CD4-positive, alpha-beta T cell treated with Interleukin-12 subunit alpha and Interleukin-12 subunit beta, for 1 hour (primary cell): ENCODE results near the gene PCNX2.
"Not testable (repeated sequence)": the region's sequence is repeated elsewhere in the genome, so short reads cannot be mapped to it uniquely, and the experiment has no call there.

Experiments
- DNase-seq: peaks from one replicate; pipeline ENCODE4 v3.0.0-alpha.2; 2020

PCNX2 gene

GRCh38 chr1:233144434-233144833 is 151.1 kb downstream of the PCNX2 start:
- no peak for DNase-seq

DNA sequence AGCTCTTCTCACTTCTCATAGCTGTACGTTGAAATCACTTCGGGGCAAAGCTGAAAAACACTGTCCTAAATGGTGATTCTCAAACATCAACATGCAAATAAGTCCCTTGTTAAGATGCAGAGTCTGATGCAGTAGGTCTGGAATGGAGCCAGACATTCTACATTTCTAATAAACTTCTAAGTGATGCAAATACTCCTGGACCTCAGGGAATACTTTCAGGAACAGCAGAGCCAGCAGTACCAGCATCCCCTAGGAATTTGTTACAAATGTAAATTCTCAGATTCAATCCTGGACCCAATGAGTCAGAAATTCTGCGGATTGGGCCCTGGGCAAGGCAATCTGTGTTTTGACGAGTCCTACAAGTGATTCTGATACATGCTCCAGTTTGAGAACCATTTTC is 152.3 kb downstream of the PCNX2 start:
- no peak for DNase-seq

- DNase-seq = no peak
Measured at GRCh38 chr1:233140974-233141373, 154.6 kb downstream of the PCNX2 start.

DNA sequence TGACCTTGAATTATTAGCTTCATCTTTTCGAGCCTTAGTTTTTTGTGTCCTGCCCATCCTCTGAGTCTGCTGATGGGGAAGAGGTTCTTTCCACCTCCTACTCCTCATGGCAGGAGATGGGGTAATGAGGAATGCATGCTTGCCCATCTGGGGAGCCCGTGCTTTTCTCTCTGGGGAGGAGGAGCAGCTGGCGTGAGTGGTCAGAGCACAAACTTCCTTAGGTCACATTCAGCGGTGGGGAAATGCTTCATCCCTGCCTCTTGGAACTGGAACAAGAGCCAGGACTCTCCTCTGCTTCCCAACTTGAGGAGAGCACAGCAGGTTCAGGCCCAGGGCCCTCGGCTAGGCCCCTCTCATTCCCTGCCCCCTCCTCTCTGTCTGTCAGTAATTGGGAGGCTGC is 155.0 kb downstream of the PCNX2 start:
- DNase-seq = no peak

GRCh38 chr1:233138788-233139585 is 156.5 kb downstream of the PCNX2 start:
- DNase-seq = no peak

- DNase-seq = no peak
Measured at GRCh38 chr1:233135833-233136232, 159.7 kb downstream of the PCNX2 start.

GRCh38 chr1:233132445-233132844 is 163.1 kb downstream of the PCNX2 start:
- DNase-seq = no peak

DNA sequence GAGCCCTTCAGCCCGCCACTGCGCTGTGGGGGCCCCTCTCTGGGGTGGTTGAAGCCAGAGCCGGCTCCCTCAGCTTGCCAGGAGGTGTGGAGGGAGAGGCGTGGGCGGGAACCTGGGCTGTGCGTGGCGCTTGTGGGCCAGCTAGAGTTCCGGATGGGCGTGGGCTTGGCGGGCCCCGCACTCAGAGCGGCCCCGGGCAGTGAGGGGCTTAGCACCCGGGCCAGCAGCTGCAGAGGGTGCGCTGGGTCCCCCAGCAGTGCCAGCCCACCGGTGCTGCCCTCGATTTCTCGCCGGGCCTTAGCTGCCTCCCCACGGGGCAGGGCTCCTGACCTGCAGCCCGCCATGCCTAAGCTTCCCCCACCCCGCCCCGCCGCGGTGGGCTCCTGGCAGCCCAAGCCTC is 166.5 kb downstream of the PCNX2 start:
- DNase-seq = not testable (repeated sequence)

GRCh38 chr1:233127157-233127556 is 168.4 kb downstream of the PCNX2 start:
- no peak for DNase-seq

GRCh38 chr1:233122779-233123178 is 172.7 kb downstream of the PCNX2 start:
- DNase-seq = no peak

DNA sequence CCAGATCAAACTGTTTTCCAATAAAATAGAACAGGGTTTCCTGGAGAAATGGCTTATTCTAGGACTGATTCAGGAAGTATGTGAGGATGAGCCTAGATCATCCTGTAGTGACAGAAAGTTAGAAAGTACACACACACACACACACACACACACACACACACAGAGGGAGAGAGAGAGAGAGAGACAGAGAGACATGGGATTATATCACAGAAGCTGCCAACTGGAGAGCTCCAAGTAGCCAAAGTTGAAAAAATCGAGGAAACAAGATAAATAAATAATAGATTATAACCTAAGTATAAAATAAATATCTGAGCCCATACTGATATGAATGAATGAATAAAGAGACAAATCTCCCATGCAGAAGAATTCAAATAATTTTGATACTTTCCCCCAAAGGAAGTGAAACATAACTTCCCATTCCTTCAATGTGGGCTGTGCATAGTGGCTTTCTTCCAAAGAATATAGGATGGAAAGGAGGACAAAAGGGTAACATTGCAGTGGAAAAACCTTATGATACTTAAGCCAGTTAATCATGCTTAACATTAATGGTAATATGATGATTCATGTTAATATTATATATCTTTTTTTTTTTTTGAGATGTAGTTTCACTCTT is 173.5 kb downstream of the PCNX2 start:
- DNase-seq = no peak

DNA sequence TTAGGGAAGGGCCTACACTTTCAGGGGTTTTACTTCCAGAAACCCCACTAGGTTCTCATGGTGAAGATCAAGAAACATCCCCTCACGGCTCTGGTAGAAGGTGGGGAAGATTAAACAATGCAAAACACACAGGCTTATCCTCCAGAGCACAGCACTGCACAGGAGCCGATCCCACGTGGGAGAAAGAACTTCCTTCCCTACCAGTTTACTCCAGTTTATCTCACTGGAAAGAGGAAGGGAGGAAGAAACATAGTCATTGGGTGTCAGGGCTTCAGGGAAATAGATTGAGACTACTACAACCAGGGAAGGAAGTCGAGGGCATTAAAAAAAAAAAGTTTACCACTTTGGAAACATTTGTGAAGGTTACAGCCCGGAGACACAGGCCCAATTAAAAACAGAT is 180.7 kb downstream of the PCNX2 start:
- DNase-seq = no peak

DNA sequence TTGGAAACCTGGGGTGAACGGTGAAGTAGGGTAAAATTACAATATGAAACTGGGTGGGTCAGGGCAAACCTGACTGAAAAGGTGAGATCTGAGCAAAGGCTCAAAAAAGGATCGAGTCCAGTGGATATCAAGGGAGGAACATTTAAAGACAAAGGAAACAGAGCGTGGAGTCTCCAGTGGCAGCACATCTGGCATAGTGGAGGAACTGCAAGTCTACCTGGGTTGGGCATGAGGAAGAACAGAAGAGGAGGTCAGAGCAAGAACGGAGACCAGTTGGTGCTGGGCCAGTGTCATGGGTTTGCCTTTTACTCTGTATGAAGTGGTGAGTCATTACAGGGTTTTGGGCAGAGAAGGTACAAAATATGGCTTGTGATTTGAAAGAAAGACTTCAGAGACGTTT is 181.4 kb downstream of the PCNX2 start:
- DNase-seq = no peak

GRCh38 chr1:233113009-233113879 is 182.3 kb downstream of the PCNX2 start:
- DNase-seq = peak; percentile 16

DNA sequence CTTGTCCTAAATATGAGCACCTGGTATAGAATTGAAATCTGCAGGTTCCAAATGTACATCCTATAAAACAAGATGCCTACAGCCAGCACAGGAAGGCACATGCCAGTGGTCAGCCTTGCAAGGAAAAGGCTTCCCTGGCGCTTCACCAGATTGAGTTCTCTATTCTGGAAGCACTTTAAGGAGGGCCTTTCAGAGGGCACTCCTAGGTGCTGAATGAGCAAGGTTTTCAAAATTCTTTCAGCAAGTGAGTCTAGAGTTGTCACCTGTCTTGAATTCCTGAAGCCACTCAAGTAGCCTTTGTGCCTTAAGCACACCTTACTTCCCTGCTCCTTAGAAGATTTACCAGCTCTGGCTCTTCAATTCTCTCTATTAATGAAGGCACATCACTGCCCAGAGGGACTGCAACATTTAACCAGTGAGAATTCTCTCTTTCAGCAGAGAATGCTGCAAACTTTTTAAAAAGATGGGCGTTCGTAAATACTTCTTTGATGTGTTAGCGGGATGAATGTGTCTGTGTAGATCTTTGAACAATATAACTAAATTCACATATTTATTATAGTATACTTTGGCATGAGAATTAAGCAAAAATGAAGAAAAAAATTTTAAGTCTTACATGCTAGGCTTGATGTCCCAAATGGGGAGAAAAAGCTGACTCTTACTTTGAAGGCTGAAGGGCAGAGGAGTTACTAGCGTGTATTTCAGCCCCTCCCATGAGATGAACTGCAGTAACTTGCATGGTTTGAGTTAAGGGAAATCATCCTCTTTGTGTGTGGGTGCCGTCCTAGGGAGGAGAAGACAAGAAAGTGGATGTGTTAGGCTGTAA is 183.1 kb downstream of the PCNX2 start:
- no peak for DNase-seq

DNA sequence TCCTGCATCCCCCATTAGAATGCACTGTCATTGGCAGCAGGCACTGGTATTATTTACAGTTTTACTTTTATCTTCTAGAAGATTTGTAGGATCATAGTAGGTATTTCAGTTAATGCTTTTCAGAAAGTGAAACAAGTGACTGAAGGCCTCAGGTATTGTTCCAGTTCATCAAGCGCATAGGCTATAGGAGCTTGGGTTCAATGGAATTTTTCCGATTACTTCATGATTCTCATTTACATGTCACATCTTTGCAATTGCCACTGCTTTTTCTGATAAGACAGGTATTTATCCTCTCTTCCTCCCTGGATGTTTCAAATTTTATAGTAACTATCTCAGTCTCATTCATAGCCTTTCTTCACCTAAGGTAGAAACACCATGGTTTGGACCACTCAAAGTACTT is 183.8 kb downstream of the PCNX2 start:
- DNase-seq = no peak

GRCh38 chr1:233109096-233109495 is 186.4 kb downstream of the PCNX2 start:
- DNase-seq = no peak

- DNase-seq = not testable (repeated sequence)
Measured at GRCh38 chr1:233107716-233108130, 187.8 kb downstream of the PCNX2 start.

DNA sequence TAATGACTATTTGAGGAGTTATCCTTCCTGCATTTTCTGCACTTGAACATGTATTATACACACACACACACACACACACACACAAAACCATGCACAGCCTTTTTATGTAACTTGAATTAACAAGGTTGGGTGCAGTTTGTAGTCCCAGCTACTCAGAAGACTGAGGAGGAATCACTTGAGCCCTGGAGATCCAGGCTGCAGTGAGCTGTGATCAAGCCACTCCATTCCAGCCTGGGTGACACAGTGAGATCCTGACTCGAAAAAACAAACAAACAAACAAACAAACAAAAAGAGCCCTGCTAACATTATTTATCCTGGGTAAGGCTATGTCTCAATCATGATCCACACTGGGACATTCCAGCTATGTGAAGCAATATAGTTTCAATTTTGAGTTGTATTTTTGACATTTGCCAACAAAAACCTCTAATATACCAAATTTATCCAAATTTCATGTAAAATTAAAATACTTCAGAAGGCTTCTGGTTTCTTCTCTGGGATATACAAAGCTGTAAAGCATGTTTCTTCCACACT is 188.3 kb downstream of the PCNX2 start:
- no peak for DNase-seq

- DNase-seq = no peak
Measured at GRCh38 chr1:233105225-233105624, 190.3 kb downstream of the PCNX2 start.

DNA sequence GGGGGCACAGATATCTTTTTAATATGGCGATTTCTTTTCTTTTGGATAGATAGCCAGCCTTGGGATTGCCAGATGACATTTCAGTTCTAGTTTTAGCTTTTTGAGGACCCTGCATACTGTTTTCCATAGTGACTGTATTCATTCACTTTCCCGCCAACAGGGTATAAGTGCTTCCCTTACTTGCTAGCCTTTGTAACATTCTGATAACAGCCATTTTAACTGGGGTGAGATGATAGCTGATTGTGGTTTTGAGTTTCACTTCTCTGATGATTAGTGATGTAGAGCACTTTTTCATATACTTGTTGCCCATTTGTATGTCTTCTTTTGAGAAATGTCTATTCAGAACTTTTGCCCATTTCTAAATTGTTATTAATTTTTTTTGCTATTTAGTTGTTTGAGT is 193.2 kb downstream of the PCNX2 start:
- DNase-seq = no peak

DNA sequence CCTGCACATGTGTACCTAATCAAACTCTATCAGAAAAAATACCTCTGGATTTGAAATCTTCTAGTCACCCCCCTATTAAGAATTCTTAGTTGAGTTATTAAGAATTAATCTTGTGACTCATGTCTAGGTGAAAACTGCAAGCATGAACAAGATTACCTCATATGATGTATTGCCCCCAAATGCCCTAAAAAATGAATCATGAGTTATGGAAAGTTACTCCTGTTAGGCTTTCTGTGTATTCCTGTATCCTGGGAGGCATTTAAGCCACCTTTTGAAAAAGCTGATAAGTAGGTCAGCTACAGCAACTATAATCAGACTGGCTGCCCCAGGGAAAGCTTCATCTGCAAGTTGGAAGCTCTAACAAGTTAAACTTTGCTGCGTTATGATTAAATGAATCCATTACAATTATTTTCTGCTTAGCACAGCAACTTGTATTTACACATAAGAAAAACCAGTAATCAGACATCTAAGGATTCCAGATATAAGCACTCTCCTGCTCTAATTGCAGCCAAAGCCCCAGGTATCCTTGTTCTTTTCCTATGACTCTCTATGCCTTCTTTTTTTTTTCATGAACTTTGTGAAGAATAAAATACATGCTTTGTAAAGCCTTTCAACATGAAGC is 197.5 kb downstream of the PCNX2 start:
- DNase-seq = no peak
